Activated CD8-positive, alpha-beta memory T cell treated with anti-CD3 and anti-CD28 coated beads for 36 hours (primary cell): Measurements from ENCODE around the gene MTFP1. TPM values are rescaled to one million over a fixed set of nuclear protein-coding genes. Genes with fewer than 3 reads are reported as not detected.
"Not testable (repeated sequence)": the region's sequence is repeated elsewhere in the genome, so short reads cannot be mapped to it uniquely, and the experiment has no call there.

Source experiments
- CTCF ChIA-PET: fragments of 350-600 bp; sonication (Branson Sonifier 250); formaldehyde crosslinking; loops from one replicate; lab custom pipeline; 2021; ENCODE audit warnings: antibody characterized with exemption; lab: Charles Lee
- POLR2A ChIA-PET: fragments of 350-600 bp; sonication (Branson Sonifier 250); formaldehyde crosslinking; loops from one replicate; lab custom pipeline; 2021; ENCODE audit warnings: antibody characterized with exemption; lab: Charles Lee
- total RNA-seq, 2 experiments: library from RNA; stranded (reverse); gene quantifications; one replicate each; pipeline ENCODE4 v1.2.3, GENCODE V29; 2021

MTFP1 gene
- total RNA-seq, 2 experiments from 2014 or later, result 125 to 126 TPM

DNA sequence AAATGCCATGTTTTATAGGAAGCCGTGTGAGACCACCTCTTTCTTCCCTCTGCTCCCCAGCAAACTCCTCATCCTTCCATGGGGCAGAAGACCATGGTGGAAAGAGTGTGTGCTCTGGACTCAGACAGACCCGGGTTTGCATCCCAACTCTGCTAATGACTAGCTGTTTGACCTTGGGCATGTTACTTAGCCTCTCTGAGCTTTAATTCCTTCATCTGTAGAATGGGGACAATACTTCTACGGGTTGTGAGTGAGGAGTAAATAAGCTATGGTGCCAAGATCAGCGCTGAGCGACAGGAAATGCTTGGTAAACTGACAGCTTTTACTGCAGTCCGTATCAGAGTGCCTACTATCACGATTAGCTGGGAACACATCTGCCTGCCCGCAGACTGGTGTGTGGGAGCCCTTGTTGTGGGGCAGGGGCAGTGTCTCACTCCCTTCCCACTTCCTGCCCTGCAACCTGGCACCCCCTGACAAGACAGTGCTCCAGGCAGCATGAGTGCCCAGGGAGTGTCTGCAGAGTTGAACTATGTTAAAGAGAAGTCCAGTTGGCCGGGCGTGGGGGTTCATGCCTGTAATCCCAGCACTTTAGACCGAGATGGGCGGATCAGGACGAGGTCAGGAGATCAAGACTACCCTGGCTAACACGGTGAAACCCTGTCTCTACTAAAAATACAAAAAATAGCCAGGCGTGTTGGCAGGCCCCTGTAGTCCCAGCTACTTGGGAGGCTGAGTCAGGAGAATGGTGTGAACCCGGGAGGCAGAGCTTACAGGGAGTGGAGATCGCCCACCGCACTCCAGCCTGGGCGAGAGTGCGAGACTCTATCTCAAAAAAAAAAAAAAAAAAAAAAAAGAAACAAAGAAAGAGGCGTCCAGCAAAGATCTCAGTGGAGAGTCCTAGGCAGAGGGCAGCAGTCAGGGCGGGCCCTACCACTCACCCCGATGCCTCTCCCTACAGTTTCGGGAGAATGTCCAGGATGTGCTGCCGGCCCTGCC is 26.6 kb upstream of the MTFP1 start:
- ChIA-PET POLR2A (interaction anchor here (0.7 kb wide), 1 partner anchor 25 kb away, joined by 3 read pairs; no protein-coding TSS in a partner anchor), CTCF (interaction anchor here (0.7 to 5.6 kb wide), 4 partner anchors 10 to 599 kb away, joined by 3 to 29 read pairs (median 5); partner anchors contain the start of gene CASTOR1)

GRCh38 chr22:30399718-30400117 is 25.9 kb upstream of the MTFP1 start:
- CTCF ChIA-PET, result no interaction called here
- POLR2A ChIA-PET, result no interaction called here

- POLR2A ChIA-PET, result no interaction called here
- CTCF ChIA-PET, result interaction anchor here (0.7 kb wide), 1 partner anchor 154 kb away, joined by 4 read pairs; no protein-coding TSS in a partner anchor
Observed at GRCh38 chr22:30400159-30400558, 25.4 kb upstream of the MTFP1 start.

DNA sequence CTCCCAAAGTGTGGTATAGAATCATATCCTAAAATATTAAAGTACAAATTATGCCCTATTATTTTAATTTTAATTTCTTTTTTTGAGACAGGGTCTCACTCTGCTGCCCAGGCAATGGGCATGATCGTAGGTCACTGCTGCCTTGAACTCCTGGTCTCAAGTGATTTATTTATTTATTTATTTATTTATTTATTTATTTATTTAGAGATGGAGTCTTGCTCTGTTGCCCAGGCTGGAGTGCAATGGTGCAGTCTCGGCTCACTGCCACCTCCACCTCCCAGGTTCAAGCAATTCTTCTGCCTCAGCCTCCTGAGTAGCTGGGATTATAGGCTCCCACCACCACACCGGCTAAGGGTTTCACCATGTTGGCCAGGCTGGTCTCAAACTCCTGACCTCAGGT is 24.5 kb upstream of the MTFP1 start:
- POLR2A ChIA-PET, result not testable (repeated sequence)
- CTCF ChIA-PET, result interaction anchor here (0.7 kb wide), 1 partner anchor 153 kb away, joined by 4 read pairs; no protein-coding TSS in a partner anchor

- POLR2A ChIA-PET, result interaction anchor here (1.0 kb wide), 1 partner anchor 21 kb away, joined by 3 read pairs; no protein-coding TSS in a partner anchor
- CTCF ChIA-PET, result interaction anchor here (1.0 to 1.6 kb wide), 2 partner anchors 12 to 21 kb away, joined by 3 to 4 read pairs; no protein-coding TSS in a partner anchor
Observed at GRCh38 chr22:30402028-30402765, 23.4 kb upstream of the MTFP1 start.

DNA sequence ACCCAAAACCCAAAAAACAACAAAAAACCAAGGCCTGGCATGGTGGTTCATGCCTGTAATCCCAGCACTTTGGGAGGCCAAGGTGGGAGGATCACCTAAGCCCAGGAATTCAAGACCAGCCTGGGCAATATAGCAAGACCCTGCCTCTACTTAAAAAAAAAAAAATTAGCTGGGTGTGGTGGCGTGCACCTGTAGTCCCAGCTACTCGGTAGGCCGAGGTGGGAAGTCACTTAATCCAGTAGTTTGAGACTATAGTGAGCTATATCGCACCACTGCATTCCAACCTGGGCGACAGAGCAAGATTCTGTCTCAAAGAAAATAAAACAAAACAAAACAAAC is 22.8 kb upstream of the MTFP1 start:
- ChIA-PET POLR2A (interaction anchor here (0.6 kb wide), 1 partner anchor 119 kb away, joined by 6 read pairs; no protein-coding TSS in a partner anchor), CTCF (interaction anchor here (1.6 kb wide), 1 partner anchor 12 kb away, joined by 4 read pairs; no protein-coding TSS in a partner anchor)

- CTCF ChIA-PET, result no interaction called here
- POLR2A ChIA-PET, result interaction anchor here (0.5 kb wide), 1 partner anchor 22 kb away, joined by 3 read pairs; no protein-coding TSS in a partner anchor
Observed at GRCh38 chr22:30404307-30404706, 21.3 kb upstream of the MTFP1 start.

DNA sequence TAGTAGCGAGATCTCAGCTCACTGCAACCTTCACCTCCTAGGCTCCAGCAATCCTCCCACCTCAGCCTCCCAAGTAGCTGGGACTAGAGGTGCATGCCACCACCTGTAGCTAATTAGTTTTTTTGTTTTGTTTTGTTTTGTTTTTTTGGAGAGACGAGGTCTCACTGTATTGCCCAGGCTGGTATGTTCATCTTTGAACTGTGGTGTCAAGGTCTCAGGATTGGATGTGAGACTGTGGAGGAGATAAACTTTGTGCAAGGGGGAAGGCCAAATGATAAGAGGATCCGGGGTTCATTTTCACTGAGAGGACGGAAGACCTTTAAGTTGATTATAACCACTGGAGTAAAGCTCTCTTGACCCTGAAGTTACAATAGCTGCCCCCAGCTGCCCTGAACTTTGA is 19.8 kb upstream of the MTFP1 start:
- POLR2A ChIA-PET, result interaction anchor here (0.6 kb wide), 1 partner anchor 25 kb away, joined by 3 read pairs; no protein-coding TSS in a partner anchor

GRCh38 chr22:30406400-30406799 is 19.2 kb upstream of the MTFP1 start:
- ChIA-PET POLR2A (interaction anchor here (0.6 kb wide), 1 partner anchor 26 kb away, joined by 3 read pairs; no protein-coding TSS in a partner anchor), CTCF (interaction anchor here (1.3 kb wide), 1 partner anchor 118 kb away, joined by 3 read pairs; no protein-coding TSS in a partner anchor)

More for the DNA sequence above, 19.8 kb upstream of the MTFP1 start:
- CTCF ChIA-PET, result interaction anchor here (1.3 kb wide), 1 partner anchor 118 kb away, joined by 3 read pairs; no protein-coding TSS in a partner anchor

DNA sequence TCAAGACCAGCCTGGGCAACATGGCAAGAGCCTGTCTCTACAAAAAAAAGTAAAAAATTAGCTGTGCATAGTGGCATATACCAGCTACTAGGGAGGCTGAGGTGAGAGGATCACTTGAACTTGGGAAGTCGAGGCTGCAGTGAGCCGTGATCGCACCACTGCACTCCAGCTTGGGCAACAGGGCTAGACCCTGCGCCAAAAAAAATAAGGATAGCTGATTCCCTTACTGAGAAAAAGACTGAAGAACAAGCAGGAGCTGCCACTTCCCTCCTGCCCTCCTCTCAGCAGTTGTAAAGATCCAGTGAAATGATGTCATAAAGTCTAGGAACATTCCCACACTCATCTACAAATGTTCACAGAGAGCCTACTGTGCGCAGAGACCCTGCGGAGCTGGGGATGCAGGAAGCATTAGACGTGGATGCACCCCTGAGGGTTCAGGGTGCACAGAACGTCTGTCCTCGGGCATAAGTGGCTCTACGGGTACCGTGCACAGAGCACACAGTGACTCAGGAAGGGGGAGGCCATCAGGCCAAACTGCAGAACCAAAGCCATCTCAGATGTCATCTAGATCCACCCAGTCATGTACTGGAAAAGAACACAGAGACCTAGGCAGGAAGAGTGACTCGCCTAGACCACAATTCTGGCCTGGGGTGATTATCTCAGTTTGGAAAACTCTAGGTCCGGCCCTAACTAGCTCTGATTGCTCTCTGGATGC is 17.0 kb upstream of the MTFP1 start:
- CTCF ChIA-PET, result interaction anchor here (0.8 to 2.0 kb wide), 2 partner anchors 18 to 40 kb away, joined by 3 to 5 read pairs; no protein-coding TSS in a partner anchor
- POLR2A ChIA-PET, result no interaction called here

- CTCF ChIA-PET, result interaction anchor here (0.7 to 1.2 kb wide), 2 partner anchors 20 to 88 kb away, joined by 3 to 5 read pairs; no protein-coding TSS in a partner anchor
- POLR2A ChIA-PET, result interaction anchor here (0.7 kb wide), 2 partner anchors 12 to 85 kb away, joined by 3 to 4 read pairs; no protein-coding TSS in a partner anchor
Observed at GRCh38 chr22:30411780-30412179, 13.8 kb upstream of the MTFP1 start.

DNA sequence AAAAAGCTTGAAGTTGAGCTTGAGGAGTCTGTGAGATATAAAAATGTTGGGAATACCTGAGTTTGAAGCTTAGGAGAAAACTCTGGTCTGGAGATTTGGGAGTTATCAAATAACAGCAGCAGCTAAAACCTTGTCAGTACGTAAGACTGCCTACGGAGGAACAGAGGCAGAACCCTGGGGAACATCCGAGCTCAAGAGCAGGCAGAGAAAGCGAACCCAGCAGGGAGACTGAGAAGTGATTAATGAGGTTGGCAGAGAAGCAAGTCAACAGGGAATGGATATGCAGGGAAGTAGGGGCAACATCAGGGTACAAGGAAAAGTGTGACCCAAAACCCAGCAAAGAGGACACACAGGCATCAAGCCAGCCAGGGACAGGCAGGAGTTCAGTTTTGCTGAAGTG is 12.6 kb upstream of the MTFP1 start:
- ChIA-PET CTCF (interaction anchor here (0.7 to 0.8 kb wide), 3 partner anchors 11 to 21 kb away, joined by 3 read pairs; no protein-coding TSS in a partner anchor), POLR2A (interaction anchor here (0.6 to 0.7 kb wide), 3 partner anchors 10 to 149 kb away, joined by 3 to 4 read pairs (median 3); no protein-coding TSS in a partner anchor)

DNA sequence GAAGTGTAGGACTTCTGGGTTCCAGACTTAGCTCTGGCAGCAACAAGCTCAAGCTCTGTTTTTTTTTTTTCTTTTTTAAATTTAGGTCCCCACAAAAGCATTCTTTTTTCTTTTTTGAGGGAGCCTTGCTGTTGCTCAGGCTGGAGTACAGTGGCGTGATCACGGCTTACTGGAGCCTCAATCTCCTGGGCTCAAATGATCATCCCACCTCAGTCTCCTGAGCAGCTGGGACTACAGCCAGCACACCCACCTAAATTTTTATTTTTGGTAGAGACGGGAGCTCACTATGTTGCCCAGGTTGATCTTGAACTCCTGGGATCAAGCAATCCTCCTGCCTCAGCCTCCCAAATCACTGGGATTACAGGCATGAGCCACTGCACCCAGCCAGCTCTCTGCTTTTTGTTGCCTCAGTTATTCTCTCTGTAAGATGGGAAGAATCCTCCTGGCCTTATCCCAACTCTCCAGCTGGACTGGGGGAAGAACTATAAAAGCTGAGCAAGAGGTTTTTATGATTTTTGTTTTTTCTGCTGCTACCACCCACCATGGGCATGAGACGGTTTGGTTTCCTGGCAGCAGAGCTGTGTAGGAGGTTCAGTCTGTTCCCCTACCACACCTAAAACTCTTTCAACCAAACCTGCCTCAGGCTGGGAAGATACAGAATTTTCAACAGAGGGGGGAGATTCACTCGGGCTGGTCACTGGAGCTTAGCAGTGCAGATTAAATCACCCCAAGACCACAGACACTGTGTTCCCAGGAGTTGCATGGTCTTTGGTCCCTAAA is 11.6 kb upstream of the MTFP1 start:
- POLR2A ChIA-PET, result no interaction called here
- CTCF ChIA-PET, result interaction anchor here (0.8 to 1.1 kb wide), 2 partner anchors 10 to 126 kb away, joined by 3 read pairs; no protein-coding TSS in a partner anchor

DNA sequence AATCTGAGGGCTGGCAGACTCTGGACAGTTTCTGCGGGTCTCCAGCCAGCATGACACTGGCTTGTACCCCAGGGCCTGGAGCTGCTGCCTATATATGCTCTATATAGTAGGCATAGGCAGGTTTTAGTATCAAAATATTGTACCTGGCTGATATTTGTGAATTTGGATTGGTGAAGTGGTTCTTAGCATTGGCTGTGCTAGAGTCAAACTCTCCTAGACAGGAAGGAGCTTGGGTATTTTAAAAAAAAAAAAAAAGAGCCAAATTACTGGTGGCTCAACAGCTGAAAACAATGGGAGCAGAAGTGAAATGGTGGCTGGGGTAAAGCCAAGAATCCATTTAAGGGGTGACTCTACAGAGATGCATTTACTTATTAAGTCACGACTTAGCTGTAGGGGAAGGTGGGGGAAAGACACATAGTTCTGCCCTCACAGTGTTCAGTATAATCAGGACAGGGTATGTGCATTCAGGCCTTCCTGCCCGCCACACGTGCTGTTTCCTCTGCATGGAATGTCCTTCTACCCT is 11.0 kb upstream of the MTFP1 start:
- CTCF ChIA-PET, result interaction anchor here (1.1 kb wide), 1 partner anchor 127 kb away, joined by 3 read pairs; no protein-coding TSS in a partner anchor
- POLR2A ChIA-PET, result no interaction called here

GRCh38 chr22:30416403-30416802 is 9.2 kb upstream of the MTFP1 start:
- ChIA-PET CTCF (no interaction called here), POLR2A (no interaction called here)

DNA sequence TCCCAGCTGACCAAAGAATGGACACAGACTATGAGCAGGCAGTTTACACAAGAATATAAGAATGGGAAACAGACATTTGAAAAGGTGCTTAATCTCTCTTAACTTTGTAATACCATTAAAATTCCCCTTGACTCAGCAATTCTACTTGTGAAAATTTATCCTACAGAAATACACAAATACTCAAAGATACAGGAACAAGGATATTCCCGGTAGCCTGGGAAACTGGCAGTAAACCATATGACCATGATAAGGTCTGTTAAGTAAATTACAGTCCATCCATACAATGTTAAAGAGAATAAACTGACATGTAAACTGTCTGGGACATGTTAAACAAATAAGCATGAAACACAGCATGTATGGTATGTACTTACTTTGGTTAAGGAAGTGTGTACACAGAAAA is 8.7 kb upstream of the MTFP1 start:
- POLR2A ChIA-PET, result no interaction called here
- CTCF ChIA-PET, result no interaction called here
